DLD1 (cell line): ENCODE results near the gene MUSTN1.

Experiments used
- in situ Hi-C: cut with HindIII; loops from 2 replicates; pipeline ENCODE4 v1.10.0; 2017; ENCODE audit warnings: low sequenced_read_pairs

MUSTN1 gene

GRCh38 chr3:52787672-52788625 is 46.9 kb downstream of the MUSTN1 start:
- in situ Hi-C loops: no loop called here

- in situ Hi-C loops: no loop called here
Observed at GRCh38 chr3:52787246-52787645, 47.6 kb downstream of the MUSTN1 start.

GRCh38 chr3:52786330-52787215 is 48.2 kb downstream of the MUSTN1 start:
- in situ Hi-C loops: no loop called here

GRCh38 chr3:52784931-52785590 is 49.8 kb downstream of the MUSTN1 start:
- in situ Hi-C loops: no loop called here

GRCh38 chr3:52784021-52784621 is 50.7 kb downstream of the MUSTN1 start:
- in situ Hi-C loops: no loop called here

- in situ Hi-C loops: no loop called here
Observed at GRCh38 chr3:52783211-52783555, 51.6 kb downstream of the MUSTN1 start.
